GM23338 (cell line): ENCODE measurements around the gene RAD50. TPM values are rescaled to one million over a fixed set of nuclear protein-coding genes. Genes with fewer than 3 reads are reported as not detected.

ENCODE experiments used
- ATAC-seq: fragments of 200-7000 bp; cut with Tn5 transposase; 3 replicates; pipeline ENCODE4 v1.9.1; 2020
- DNase-seq: peaks from one replicate; pipeline ENCODE4 v3.0.0-alpha.2; 2015; ENCODE audit warnings: low spot score
- H2AFZ ChIP-seq: fragments of 200-600 bp; sonication (generic); 2 replicates; pipeline ENCODE4 v1.8.0; 2016; ENCODE audit warnings: antibody characterized with exemption, mild to moderate bottlenecking, moderate library complexity
- H3F3A ChIP-seq: fragments of 200-600 bp; sonication (generic); replicated peaks from 2 replicates; pipeline ENCODE4 v1.8.0; 2017; ENCODE audit warnings: antibody characterized with exemption, mixed run types, low read depth
- H3K27ac ChIP-seq: fragments of 200-600 bp; sonication (generic); 2 replicates; pipeline ENCODE4 v1.6.1; 2016; ENCODE audit warnings: low read depth
- H3K27me3 ChIP-seq: fragments of 200-600 bp; sonication (generic); 2 replicates; pipeline ENCODE4 v1.8.0; 2016; ENCODE audit warnings: mild to moderate bottlenecking, mixed run types, moderate library complexity; ENCODE audit not compliant: insufficient read depth
- H3K36me3 ChIP-seq: fragments of 200-600 bp; sonication (generic); 2 replicates; pipeline ENCODE4 v1.8.0; 2016; ENCODE audit warnings: mild to moderate bottlenecking; ENCODE audit not compliant: insufficient read depth
- H3K4me1 ChIP-seq: fragments of 200-600 bp; sonication (generic); 2 replicates; pipeline ENCODE4 v1.8.0; 2016; ENCODE audit warnings: mild to moderate bottlenecking, moderate library complexity; ENCODE audit not compliant: insufficient read depth
- H3K4me2 ChIP-seq: fragments of 200-600 bp; sonication (generic); 2 replicates; pipeline ENCODE4 v1.7.1; 2017; ENCODE audit warnings: mixed run types
- H3K4me3 ChIP-seq: fragments of 200-600 bp; sonication (generic); 2 replicates; pipeline ENCODE4 v1.6.1; 2016; ENCODE audit warnings: mixed run types
- H3K79me2 ChIP-seq: fragments of 200-600 bp; sonication (generic); replicated peaks from 2 replicates; pipeline ENCODE4 v1.8.0; 2017; ENCODE audit warnings: mild to moderate bottlenecking; ENCODE audit not compliant: insufficient read depth
- H3K9me2 ChIP-seq: fragments of 200-600 bp; sonication (generic); 2 replicates; pipeline ENCODE4 v1.8.0; 2017; ENCODE audit not compliant: insufficient read depth
- H4K20me1 ChIP-seq: fragments of 200-600 bp; sonication (generic); replicated peaks from 2 replicates; pipeline ENCODE4 v1.8.0; 2017; ENCODE audit warnings: mild to moderate bottlenecking; ENCODE audit not compliant: insufficient read depth
- H3K27ac Mint-ChIP-seq: 2 replicates; pipeline ENCODE4 v1.8.0; 2020; ENCODE audit warnings: inconsistent platforms, mild to moderate bottlenecking, moderate library complexity, mixed read lengths
- H3K27me3 Mint-ChIP-seq: 3 replicates; pipeline ENCODE4 v1.8.0; 2022; ENCODE audit warnings: low read depth, mild to moderate bottlenecking, moderate library complexity, mixed read lengths, inconsistent platforms; ENCODE audit not compliant: insufficient read depth, poor library complexity
- H3K36me3 Mint-ChIP-seq: 3 replicates; pipeline ENCODE4 v1.8.0; 2021; ENCODE audit warnings: low read depth, mild to moderate bottlenecking, inconsistent platforms, moderate library complexity, mixed read lengths
- H3K4me1 Mint-ChIP-seq: 3 replicates; pipeline ENCODE4 v1.8.0; 2020; ENCODE audit warnings: mild to moderate bottlenecking, inconsistent platforms, mixed read lengths
- H3K4me3 Mint-ChIP-seq: 3 replicates; pipeline ENCODE4 v1.8.0; 2021; ENCODE audit warnings: moderate library complexity, mild to moderate bottlenecking, inconsistent platforms, mixed read lengths
- H3K9me3 Mint-ChIP-seq: 3 replicates; pipeline ENCODE4 v1.8.0; 2020; ENCODE audit warnings: moderate library complexity, mild to moderate bottlenecking, inconsistent platforms, mixed read lengths
- CREB1 ChIP-seq: fragments of 250-450 bp; sonication (Bioruptor Pico); IDR thresholded peaks from 2 replicates; pipeline ENCODE4 v1.5.0; 2020; ENCODE audit warnings: low read depth, mild to moderate bottlenecking, moderate library complexity
- CTCF ChIP-seq, 2 experiments: fragments of 200-600 bp in 1 of 2; sonication (generic) in 1 of 2; conservative IDR thresholded peaks; 2 replicates each; pipeline versions ENCODE4 v1.5.1 to v1.6.1; 2016 to 2017; ENCODE audit warnings: antibody characterized with exemption in 2 of 2, low read depth in 2 of 2, mild to moderate bottlenecking in 2 of 2, moderate library complexity in 1 of 2
- ETS1 ChIP-seq: IDR thresholded peaks from 2 replicates; pipeline ENCODE4 v1.6.1; 2016; ENCODE audit warnings: antibody characterized with exemption
- EZH2 ChIP-seq: fragments of 200-600 bp; sonication (generic); IDR thresholded peaks from one replicate; pipeline ENCODE4 v1.8.0; 2017; ENCODE audit warnings: antibody characterized with exemption, mild to moderate bottlenecking, low read depth; ENCODE audit not compliant: unreplicated experiment
- EZH2phosphoT487 ChIP-seq: fragments of 200-600 bp; sonication (generic); IDR thresholded peaks from one replicate; pipeline ENCODE4 v1.8.1; 2018; ENCODE audit warnings: antibody characterized with exemption; ENCODE audit not compliant: unreplicated experiment
- JUNB ChIP-seq: IDR thresholded peaks from one replicate; pipeline ENCODE4 v1.6.1; 2016; ENCODE audit warnings: antibody characterized with exemption; ENCODE audit not compliant: unreplicated experiment
- NANOG ChIP-seq: IDR thresholded peaks from 2 replicates; pipeline ENCODE4 v1.6.1; 2016; ENCODE audit warnings: antibody characterized with exemption, borderline replicate concordance
- POLR2AphosphoS5 ChIP-seq: IDR thresholded peaks from 2 replicates; pipeline ENCODE4 v1.6.1; 2016; ENCODE audit warnings: antibody characterized with exemption, low read depth
- REST ChIP-seq: IDR thresholded peaks from one replicate; pipeline ENCODE4 v1.6.1; 2018; ENCODE audit warnings: antibody characterized with exemption; ENCODE audit not compliant: unreplicated experiment
- STAT1 ChIP-seq: IDR thresholded peaks from one replicate; pipeline ENCODE4 v1.6.1; 2016; ENCODE audit warnings: antibody characterized with exemption; ENCODE audit not compliant: unreplicated experiment
- ZNF114 ChIP-seq: fragments of 250-450 bp; sonication (Bioruptor Pico); IDR thresholded peaks from 2 replicates; pipeline ENCODE4 v1.5.0; 2020; ENCODE audit warnings: mild to moderate bottlenecking, moderate library complexity
- ZNF331 ChIP-seq: fragments of 250-450 bp; sonication (Bioruptor Pico); IDR thresholded peaks from 2 replicates; pipeline ENCODE4 v1.5.0; 2020; ENCODE audit warnings: low read depth, mild to moderate bottlenecking, moderate library complexity
- polyA plus RNA-seq: library from polyadenylated mRNA; unstranded; fragments of >200 nt; fragmentation: Nextera tagmentation; extraction: Ambion mirVana; gene quantifications from 2 replicates; pipeline ENCODE4 v1.2.1, GENCODE V29; 2016
- total RNA-seq: library from RNA; depleted of rRNA; stranded (reverse); fragments of >200 nt; shearing (Covaris generic); gene quantifications from 2 replicates; pipeline ENCODE4 v1.2.3, GENCODE V29; 2014
- TF ChIP-seq, protein P1 (sequence below): fragments of 250-450 bp; sonication (Bioruptor Pico); IDR thresholded peaks from 2 replicates; pipeline ENCODE4 v1.5.0; 2020; ENCODE audit warnings: mild to moderate bottlenecking, moderate library complexity

Gene RAD50
- total and polyA plus RNA-seq, 2 experiments from 2014 or later, result 27.0 to 52.2 TPM

GRCh38 chr5:132666310-132667123 is 109.7 kb downstream of the RAD50 start:
- Mint-ChIP-seq H3K27ac (no peak overlapping the region), H3K9me3 (no peaks in the 10 kb centered on the region; the same call in 2 of the 3 replicates), H3K27me3 (peaks cover 20% of the 10 kb centered on the region), H3K36me3 (no peaks in the 10 kb centered on the region; the same call in 2 of the 3 replicates), H3K4me3 (no peak overlapping the region), H3K4me1 (peaks cover 17% of the 10 kb centered on the region)
- Histone ChIP-seq H3K27me3 (no peaks in the 10 kb centered on the region), H3F3A (no peaks in the 10 kb centered on the region), H3K4me1 (no peaks in the 10 kb centered on the region), H3K4me3 (no peak overlapping the region), H3K4me2 (no peak overlapping the region), H3K79me2 (no peaks in the 10 kb centered on the region), H3K27ac (no peak overlapping the region), H4K20me1 (no peaks in the 10 kb centered on the region), H2AFZ (0 out of 2 replicates have a peak overlapping the region, but pooled peaks have one; percentile 14), H3K9me2 (peaks cover 2% of the 10 kb centered on the region; the same call in 1 of the 2 replicates), H3K36me3 (no peaks in the 10 kb centered on the region)
- no peak for ATAC-seq
- TF ChIP-seq JUNB, result no peak
- TF ChIP-seq CTCF (conservative IDR thresholded peaks at IDR 0.05; ENCODE audit: low read depth in 2 of 2), result no peak
- no peak for TF ChIP-seq EZH2
- TF ChIP-seq NANOG, result no peak
- no peak for TF ChIP-seq STAT1
- TF ChIP-seq POLR2AphosphoS5, result no peak
- no peak for TF ChIP-seq ZNF114 (CRISPR knock-in tag)
- TF ChIP-seq EZH2phosphoT487, result no peak
- TF ChIP-seq CREB1 (CRISPR knock-in tag), result no peak
- TF ChIP-seq, protein P1, sequence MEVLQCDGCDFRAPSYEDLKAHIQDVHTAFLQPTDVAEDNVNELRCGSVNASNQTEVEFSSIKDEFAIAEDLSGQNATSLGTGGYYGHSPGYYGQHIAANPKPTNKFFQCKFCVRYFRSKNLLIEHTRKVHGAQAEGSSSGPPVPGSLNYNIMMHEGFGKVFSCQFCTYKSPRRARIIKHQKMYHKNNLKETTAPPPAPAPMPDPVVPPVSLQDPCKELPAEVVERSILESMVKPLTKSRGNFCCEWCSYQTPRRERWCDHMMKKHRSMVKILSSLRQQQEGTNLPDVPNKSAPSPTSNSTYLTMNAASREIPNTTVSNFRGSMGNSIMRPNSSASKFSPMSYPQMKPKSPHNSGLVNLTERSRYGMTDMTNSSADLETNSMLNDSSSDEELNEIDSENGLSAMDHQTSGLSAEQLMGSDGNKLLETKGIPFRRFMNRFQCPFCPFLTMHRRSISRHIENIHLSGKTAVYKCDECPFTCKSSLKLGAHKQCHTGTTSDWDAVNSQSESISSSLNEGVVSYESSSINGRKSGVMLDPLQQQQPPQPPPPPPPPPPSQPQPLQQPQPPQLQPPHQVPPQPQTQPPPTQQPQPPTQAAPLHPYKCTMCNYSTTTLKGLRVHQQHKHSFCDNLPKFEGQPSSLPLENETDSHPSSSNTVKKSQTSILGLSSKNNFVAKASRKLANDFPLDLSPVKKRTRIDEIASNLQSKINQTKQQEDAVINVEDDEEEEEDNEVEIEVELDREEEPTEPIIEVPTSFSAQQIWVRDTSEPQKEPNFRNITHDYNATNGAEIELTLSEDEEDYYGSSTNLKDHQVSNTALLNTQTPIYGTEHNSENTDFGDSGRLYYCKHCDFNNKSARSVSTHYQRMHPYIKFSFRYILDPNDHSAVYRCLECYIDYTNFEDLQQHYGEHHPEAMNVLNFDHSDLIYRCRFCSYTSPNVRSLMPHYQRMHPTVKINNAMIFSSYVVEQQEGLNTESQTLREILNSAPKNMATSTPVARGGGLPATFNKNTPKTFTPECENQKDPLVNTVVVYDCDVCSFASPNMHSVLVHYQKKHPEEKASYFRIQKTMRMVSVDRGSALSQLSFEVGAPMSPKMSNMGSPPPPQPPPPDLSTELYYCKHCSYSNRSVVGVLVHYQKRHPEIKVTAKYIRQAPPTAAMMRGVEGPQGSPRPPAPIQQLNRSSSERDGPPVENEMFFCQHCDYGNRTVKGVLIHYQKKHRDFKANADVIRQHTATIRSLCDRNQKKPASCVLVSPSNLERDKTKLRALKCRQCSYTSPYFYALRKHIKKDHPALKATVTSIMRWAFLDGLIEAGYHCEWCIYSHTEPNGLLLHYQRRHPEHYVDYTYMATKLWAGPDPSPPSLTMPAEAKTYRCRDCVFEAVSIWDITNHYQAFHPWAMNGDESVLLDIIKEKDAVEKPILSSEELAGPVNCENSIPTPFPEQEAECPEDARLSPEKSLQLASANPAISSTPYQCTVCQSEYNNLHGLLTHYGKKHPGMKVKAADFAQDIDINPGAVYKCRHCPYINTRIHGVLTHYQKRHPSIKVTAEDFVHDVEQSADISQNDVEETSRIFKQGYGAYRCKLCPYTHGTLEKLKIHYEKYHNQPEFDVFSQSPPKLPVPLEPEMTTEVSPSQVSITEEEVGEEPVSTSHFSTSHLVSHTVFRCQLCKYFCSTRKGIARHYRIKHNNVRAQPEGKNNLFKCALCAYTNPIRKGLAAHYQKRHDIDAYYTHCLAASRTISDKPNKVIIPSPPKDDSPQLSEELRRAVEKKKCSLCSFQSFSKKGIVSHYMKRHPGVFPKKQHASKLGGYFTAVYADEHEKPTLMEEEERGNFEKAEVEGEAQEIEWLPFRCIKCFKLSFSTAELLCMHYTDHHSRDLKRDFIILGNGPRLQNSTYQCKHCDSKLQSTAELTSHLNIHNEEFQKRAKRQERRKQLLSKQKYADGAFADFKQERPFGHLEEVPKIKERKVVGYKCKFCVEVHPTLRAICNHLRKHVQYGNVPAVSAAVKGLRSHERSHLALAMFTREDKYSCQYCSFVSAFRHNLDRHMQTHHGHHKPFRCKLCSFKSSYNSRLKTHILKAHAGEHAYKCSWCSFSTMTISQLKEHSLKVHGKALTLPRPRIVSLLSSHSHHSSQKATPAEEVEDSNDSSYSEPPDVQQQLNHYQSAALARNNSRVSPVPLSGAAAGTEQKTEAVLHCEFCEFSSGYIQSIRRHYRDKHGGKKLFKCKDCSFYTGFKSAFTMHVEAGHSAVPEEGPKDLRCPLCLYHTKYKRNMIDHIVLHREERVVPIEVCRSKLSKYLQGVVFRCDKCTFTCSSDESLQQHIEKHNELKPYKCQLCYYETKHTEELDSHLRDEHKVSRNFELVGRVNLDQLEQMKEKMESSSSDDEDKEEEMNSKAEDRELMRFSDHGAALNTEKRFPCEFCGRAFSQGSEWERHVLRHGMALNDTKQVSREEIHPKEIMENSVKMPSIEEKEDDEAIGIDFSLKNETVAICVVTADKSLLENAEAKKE (CRISPR knock-in tag), result no peak
- no peak for TF ChIP-seq REST
- no peak for TF ChIP-seq ETS1
- no peak for TF ChIP-seq ZNF331 (CRISPR knock-in tag)
- DNase-seq, result no peak
